HepG2 (cell line): ENCODE data around the gene IZUMO4. TPM values are rescaled to one million over a fixed set of nuclear protein-coding genes. Genes with fewer than 3 reads are reported as not detected.

Experiments
- CAMTA2 ChIP-seq: sonication (generic); formaldehyde crosslinking; IDR thresholded peaks from 2 replicates; pipeline ENCODE4 v1.4.0; 2020; ENCODE audit warnings: mild to moderate bottlenecking, missing genetic modification reagents, borderline replicate concordance
- CBX5 ChIP-seq: sonication (generic); formaldehyde crosslinking; IDR thresholded peaks from 2 replicates; pipeline ENCODE4 v1.4.0; 2020; ENCODE audit warnings: missing genetic modification reagents, borderline replicate concordance
- CEBPB ChIP-seq: IDR thresholded peaks from 2 replicates; pipeline ENCODE4 v1.6.1; 2011; ENCODE audit warnings: low read depth, low read length, improper control_type of control experiment, borderline replicate concordance
- FOXC1 ChIP-seq: sonication (generic); formaldehyde crosslinking; IDR thresholded peaks from 2 replicates; pipeline ENCODE4 v1.8.0; 2022; ENCODE audit warnings: mild to moderate bottlenecking, missing genetic modification reagents, borderline replicate concordance
- FOXJ3 ChIP-seq: sonication (generic); formaldehyde crosslinking; IDR thresholded peaks from 2 replicates; pipeline ENCODE4 v1.4.0; 2020; ENCODE audit warnings: missing genetic modification reagents, mild to moderate bottlenecking, borderline replicate concordance
- FOXK2 ChIP-seq: fragments of 450-650 bp; IDR thresholded peaks from 2 replicates; pipeline ENCODE4 v1.6.1; 2016
- MIER3 ChIP-seq: IDR thresholded peaks from 2 replicates; pipeline ENCODE4 v1.6.1; 2016; ENCODE audit warnings: missing compliant biosample characterization, borderline replicate concordance
- PBX3 ChIP-seq: sonication (generic); formaldehyde crosslinking; IDR thresholded peaks from 2 replicates; pipeline ENCODE4 v1.8.1; 2023; ENCODE audit warnings: missing genetic modification reagents, inconsistent platforms, borderline replicate concordance
- RFX5 ChIP-seq: IDR thresholded peaks from 2 replicates; pipeline ENCODE4 v1.6.1; 2011; ENCODE audit warnings: low read depth, low read length, improper control_type of control experiment
- SIN3B ChIP-seq: fragments of 150-350 bp; IDR thresholded peaks from 2 replicates; pipeline ENCODE4 v1.6.1; 2014; ENCODE audit warnings: low read length
- SRSF1 ChIP-seq: fragments of 200-400 bp; formaldehyde crosslinking; optimal IDR thresholded peaks from 2 replicates; pipeline ENCODE3; 2017; ENCODE audit warnings: mild to moderate bottlenecking, low read depth, low read length, moderate library complexity
- TEAD2 ChIP-seq: sonication (generic); formaldehyde crosslinking; IDR thresholded peaks from 2 replicates; pipeline ENCODE4 v1.9.0; 2021; ENCODE audit warnings: missing genetic modification reagents
- THAP11 ChIP-seq: IDR thresholded peaks from 2 replicates; pipeline ENCODE4 v1.6.1; 2016; ENCODE audit warnings: missing biosample characterization, missing genetic modification reagents
- U2AF1 ChIP-seq: fragments of 200-400 bp; formaldehyde crosslinking; optimal IDR thresholded peaks from 2 replicates; pipeline ENCODE3; 2017; ENCODE audit warnings: mild to moderate bottlenecking, low read depth, low read length
- ZC3H4 ChIP-seq: sonication (generic); formaldehyde crosslinking; IDR thresholded peaks from 2 replicates; pipeline ENCODE4 v1.4.0; 2020; ENCODE audit warnings: missing genetic modification reagents, borderline replicate concordance
- ZFYVE20 ChIP-seq: sonication (generic); formaldehyde crosslinking; IDR thresholded peaks from 2 replicates; pipeline ENCODE4 v1.8.0; 2023; ENCODE audit warnings: low read depth, mild to moderate bottlenecking, moderate library complexity, missing genetic modification reagents, borderline replicate concordance
- ZKSCAN8 ChIP-seq: IDR thresholded peaks from 2 replicates; pipeline ENCODE4 v1.6.1; 2016; ENCODE audit warnings: borderline replicate concordance, missing genetic modification reagents, missing compliant biosample characterization
- ZNF12 ChIP-seq: sonication (generic); formaldehyde crosslinking; IDR thresholded peaks from 2 replicates; pipeline ENCODE4 v1.5.0; 2020; ENCODE audit warnings: missing genetic modification reagents
- ZNF260 ChIP-seq: sonication (generic); formaldehyde crosslinking; IDR thresholded peaks from 2 replicates; pipeline ENCODE4 v1.4.0; 2020; ENCODE audit warnings: missing genetic modification reagents, low read depth, mild to moderate bottlenecking, borderline replicate concordance
- polyA plus RNA-seq, 8 experiments: library from polyadenylated mRNA; depleted of rRNA in 3 of 8; stranded (reverse) in 7 of 8; unstranded in 1 of 8; fragments of >200 nt; fragmentation: Illumina TruSeq in 4 of 8; extraction: Trizol in 4 of 8; gene quantifications; 2 replicates each; pipeline versions ENCODE4 v1.2.1 to v1.2.3, GENCODE V29; 2011 to 2016; ENCODE audit warnings: low read depth in 4 of 8, missing spikeins in 1 of 8, mixed read lengths in 1 of 8; ENCODE audit not compliant: insufficient read depth in 1 of 8
- total RNA-seq, 5 experiments: library from RNA; depleted of rRNA; stranded (reverse); fragments of >200 nt; fragmentation: Illumina TruSeq; extraction: Trizol; gene quantifications; 2 replicates each; pipeline ENCODE4 v1.2.3, GENCODE V29; 2016; ENCODE audit warnings: low read depth in 1 of 5
- TF ChIP-seq, protein P1 (sequence below): sonication (generic); formaldehyde crosslinking; IDR thresholded peaks from 2 replicates; pipeline ENCODE4 v1.4.0; 2020; ENCODE audit warnings: missing genetic modification reagents, mild to moderate bottlenecking, borderline replicate concordance
- TF ChIP-seq, protein P2 (sequence below): sonication (generic); formaldehyde crosslinking; IDR thresholded peaks from 2 replicates; pipeline ENCODE4 v1.9.0; 2022; ENCODE audit warnings: missing genetic modification reagents, mild to moderate bottlenecking, borderline replicate concordance
- TF ChIP-seq, protein P3 (sequence below): sonication (generic); formaldehyde crosslinking; IDR thresholded peaks from 2 replicates; pipeline ENCODE4 v1.5.1; 2020; ENCODE audit warnings: missing genetic modification reagents, mild to moderate bottlenecking, borderline replicate concordance

IZUMO4 gene
- total and polyA plus RNA-seq, 2 of the 13 experiments (the other 11 are each of a cell fraction or from before 2014, with no cell fraction given): 0.77 to 3.9 TPM

GRCh38 chr19:2049741-2050348, 46.9 kb upstream of the IZUMO4 start (continued):
- no peak for TF ChIP-seq CBX5 (CRISPR knock-in tag)
- TF ChIP-seq MIER3 (CRISPR knock-in tag): no peak
- TF ChIP-seq RFX5: no peak
- no peak for TF ChIP-seq SIN3B
- TF ChIP-seq FOXK2: no peak
- TF ChIP-seq PBX3 (CRISPR knock-in tag): no peak
- TF ChIP-seq ZC3H4 (CRISPR knock-in tag): no peak
- TF ChIP-seq, protein P1, sequence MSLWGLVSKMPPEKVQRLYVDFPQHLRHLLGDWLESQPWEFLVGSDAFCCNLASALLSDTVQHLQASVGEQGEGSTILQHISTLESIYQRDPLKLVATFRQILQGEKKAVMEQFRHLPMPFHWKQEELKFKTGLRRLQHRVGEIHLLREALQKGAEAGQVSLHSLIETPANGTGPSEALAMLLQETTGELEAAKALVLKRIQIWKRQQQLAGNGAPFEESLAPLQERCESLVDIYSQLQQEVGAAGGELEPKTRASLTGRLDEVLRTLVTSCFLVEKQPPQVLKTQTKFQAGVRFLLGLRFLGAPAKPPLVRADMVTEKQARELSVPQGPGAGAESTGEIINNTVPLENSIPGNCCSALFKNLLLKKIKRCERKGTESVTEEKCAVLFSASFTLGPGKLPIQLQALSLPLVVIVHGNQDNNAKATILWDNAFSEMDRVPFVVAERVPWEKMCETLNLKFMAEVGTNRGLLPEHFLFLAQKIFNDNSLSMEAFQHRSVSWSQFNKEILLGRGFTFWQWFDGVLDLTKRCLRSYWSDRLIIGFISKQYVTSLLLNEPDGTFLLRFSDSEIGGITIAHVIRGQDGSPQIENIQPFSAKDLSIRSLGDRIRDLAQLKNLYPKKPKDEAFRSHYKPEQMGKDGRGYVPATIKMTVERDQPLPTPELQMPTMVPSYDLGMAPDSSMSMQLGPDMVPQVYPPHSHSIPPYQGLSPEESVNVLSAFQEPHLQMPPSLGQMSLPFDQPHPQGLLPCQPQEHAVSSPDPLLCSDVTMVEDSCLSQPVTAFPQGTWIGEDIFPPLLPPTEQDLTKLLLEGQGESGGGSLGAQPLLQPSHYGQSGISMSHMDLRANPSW: no peak
- peak; percentile 65 for TF ChIP-seq CEBPB
- no peak for TF ChIP-seq U2AF1
- peak; percentile 40; the same call in 1 of the 2 replicates for TF ChIP-seq THAP11 (CRISPR knock-in tag)
- no peak for TF ChIP-seq FOXJ3 (CRISPR knock-in tag)
- TF ChIP-seq, protein P2, sequence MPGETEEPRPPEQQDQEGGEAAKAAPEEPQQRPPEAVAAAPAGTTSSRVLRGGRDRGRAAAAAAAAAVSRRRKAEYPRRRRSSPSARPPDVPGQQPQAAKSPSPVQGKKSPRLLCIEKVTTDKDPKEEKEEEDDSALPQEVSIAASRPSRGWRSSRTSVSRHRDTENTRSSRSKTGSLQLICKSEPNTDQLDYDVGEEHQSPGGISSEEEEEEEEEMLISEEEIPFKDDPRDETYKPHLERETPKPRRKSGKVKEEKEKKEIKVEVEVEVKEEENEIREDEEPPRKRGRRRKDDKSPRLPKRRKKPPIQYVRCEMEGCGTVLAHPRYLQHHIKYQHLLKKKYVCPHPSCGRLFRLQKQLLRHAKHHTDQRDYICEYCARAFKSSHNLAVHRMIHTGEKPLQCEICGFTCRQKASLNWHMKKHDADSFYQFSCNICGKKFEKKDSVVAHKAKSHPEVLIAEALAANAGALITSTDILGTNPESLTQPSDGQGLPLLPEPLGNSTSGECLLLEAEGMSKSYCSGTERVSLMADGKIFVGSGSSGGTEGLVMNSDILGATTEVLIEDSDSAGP (CRISPR knock-in tag): no peak; the same call in none of the 2 replicates
- 0 out of 2 replicates have a peak, but pooled peaks have one; percentile 65 for TF ChIP-seq FOXC1 (CRISPR knock-in tag)
- no peak for TF ChIP-seq ZNF260 (CRISPR knock-in tag)
- no peak for TF ChIP-seq ZNF12 (CRISPR knock-in tag)
- no peak; the same call in 1 of the 2 replicates for TF ChIP-seq ZFYVE20 (CRISPR knock-in tag)
- TF ChIP-seq, protein P3, sequence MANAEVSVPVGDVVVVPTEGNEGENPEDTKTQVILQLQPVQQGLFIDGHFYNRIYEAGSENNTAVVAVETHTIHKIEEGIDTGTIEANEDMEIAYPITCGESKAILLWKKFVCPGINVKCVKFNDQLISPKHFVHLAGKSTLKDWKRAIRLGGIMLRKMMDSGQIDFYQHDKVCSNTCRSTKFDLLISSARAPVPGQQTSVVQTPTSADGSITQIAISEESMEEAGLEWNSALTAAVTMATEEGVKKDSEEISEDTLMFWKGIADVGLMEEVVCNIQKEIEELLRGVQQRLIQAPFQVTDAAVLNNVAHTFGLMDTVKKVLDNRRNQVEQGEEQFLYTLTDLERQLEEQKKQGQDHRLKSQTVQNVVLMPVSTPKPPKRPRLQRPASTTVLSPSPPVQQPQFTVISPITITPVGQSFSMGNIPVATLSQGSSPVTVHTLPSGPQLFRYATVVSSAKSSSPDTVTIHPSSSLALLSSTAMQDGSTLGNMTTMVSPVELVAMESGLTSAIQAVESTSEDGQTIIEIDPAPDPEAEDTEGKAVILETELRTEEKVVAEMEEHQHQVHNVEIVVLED (CRISPR knock-in tag): no peak; the same call in 1 of the 2 replicates
- TF ChIP-seq TEAD2 (CRISPR knock-in tag): no peak
- no peak for TF ChIP-seq SRSF1
- no peak for TF ChIP-seq CAMTA2 (CRISPR knock-in tag)
- TF ChIP-seq ZKSCAN8 (CRISPR knock-in tag): no peak
